ENCODE data around the gene FAM20B.

The FAM20B gene

DNA sequence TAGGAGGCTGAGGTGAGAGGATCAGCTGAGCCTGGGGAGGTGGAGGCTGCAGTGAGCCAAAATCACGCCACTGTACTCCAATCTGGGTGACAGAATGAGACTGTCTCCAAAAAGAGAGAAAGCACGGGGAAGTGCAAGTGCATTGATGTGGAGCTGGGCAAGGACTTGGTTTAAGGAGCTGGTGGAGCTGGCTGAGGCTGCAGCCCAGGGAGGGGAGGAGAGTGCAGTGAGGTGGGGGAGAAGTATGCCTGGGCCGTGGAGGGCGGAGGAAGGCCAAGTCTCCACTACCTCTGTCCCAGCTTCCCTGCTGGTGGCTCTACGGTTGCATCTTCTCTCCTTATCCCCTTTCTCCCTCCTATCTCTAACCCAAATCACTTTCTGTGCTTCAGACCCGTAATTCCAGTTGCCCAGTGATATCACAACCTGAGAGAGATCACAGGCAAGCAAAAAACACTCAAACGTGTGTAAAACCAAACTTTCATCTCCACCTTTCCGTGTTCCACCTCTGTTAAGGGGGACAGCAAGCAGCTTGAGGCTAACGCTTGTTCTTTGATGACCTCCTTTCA is 67.3 kb downstream of the FAM20B start:
- no peak for DNase-seq (ENCODE audit: low spot score)

DNA sequence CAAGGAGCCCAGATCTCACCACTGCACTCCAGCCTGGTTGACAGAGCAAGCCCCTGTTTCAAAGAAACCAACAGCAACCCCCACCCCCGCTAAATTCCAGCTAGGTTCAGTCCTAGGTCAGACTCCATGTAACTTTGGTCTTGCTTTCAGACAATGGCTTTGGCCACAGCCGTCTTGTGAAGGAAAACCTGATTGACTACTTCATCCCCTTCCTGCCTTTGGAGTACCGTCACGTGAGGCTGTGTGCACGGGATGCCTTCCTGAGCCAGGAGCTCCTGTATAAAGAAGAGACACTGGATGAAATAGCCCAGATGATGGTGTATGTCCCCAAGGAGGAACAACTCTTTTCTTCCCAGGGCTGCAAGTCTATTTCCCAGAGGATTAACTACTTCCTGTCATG is 69.1 kb downstream of the FAM20B start:
- DNase-seq (ENCODE audit: low spot score) = no peak

GRCh38 chr1:179095377-179095776 is 69.7 kb downstream of the FAM20B start:
- DNase-seq (ENCODE audit: low spot score) = no peak

DNA sequence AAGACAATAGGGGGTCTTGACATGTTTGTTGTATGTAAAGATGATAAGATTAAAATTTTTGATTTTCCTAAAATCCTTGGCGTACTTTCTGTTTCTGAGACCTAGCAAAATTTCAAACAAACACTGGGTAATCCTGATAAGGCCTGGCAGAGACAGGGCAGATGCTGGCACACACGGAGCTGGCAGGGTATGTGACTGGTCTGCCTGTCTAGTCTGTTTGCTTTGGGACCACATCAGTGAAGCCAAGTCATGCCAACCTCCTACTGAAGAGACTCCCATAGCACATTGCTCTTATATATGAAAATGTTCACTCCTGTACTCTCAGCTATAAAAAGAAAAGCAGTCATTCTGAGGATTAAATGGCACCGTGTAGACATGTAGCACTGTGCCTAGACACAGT is 70.2 kb downstream of the FAM20B start:
- DNase-seq (ENCODE audit: low spot score) = no peak

DNA sequence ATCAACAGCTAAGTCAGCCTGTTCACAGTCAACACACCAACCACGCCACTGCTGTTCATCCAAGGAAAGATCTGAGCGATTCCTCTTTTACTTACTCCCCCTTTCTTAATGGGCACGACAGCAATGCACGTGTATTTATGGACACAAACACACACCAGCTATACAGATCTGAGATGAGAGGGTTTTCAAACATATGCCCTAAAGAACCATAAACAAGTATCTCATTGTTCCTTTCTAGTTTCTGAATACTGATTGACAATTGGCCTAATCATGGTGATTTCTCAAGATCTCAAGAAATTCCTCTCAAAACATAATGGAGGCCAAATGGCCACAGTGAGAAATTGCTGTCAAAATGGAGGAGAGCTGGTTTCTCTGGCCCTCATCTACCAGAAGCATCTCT is 74.2 kb downstream of the FAM20B start:
- no peak for DNase-seq (ENCODE audit: low spot score)

DNA sequence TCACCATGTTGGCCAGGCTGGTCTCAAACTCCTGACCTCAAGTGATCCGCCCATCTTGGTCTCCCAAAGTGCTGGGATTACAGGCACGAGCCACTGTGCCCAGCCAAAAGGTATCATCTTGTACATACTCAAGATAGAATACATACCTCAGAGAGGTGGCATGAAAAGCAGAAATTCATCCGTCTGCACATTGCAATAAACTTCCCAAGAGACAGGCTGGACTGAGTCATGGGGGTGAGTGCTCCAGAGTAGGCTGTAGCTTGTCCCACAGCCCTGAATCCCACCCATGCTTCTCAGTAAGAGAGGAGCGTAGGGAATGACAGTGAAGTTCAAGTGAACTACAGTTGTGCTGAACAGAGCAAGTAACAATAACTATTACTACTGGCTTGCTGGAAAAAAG is 75.9 kb downstream of the FAM20B start:
- DNase-seq (ENCODE audit: low spot score) = no peak

GRCh38 chr1:179103999-179104398 is 78.3 kb downstream of the FAM20B start:
- DNase-seq (ENCODE audit: low spot score) = no peak

DNA sequence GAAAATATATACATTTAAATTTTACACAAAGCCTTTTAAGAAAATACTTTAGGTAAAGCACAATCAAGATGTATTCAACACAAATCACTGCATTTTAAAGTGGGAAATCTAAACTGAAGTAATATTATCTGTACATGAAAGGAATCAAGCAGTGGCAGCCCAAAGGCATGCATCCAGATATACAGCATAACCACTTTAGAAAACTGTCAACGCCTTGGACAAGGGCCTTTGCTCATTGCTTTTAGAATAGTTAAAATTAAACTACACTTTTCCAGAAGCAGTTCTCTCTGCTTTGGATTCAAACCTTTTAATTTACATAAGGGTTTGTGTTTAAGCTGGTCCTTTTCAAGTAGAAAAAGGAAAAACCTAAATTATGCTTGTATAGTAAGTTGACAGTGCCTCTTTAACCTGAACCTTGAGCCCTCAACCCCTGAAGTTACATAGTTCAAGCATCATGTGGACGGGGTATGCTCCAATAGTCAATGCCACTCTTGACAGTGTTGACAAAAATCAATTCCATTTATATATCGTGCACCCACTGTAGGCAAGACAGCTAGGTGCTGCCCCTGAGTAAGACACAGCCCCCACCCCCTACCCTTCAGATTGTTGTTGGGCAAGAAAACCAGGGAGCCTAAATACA is 79.0 kb downstream of the FAM20B start:
- DNase-seq (ENCODE audit: low spot score) = no peak

- DNase-seq (ENCODE audit: low spot score) = peak; percentile 47
These were observed 79.7 kb downstream of the FAM20B start for GRCh38 chr1:179105393-179105792.

- DNase-seq (ENCODE audit: low spot score) = no peak
These were observed 82.3 kb downstream of the FAM20B start for GRCh38 chr1:179107706-179108629.

- DNase-seq (ENCODE audit: low spot score) = no peak
These were observed 83.0 kb downstream of the FAM20B start for GRCh38 chr1:179108644-179109043.

DNA sequence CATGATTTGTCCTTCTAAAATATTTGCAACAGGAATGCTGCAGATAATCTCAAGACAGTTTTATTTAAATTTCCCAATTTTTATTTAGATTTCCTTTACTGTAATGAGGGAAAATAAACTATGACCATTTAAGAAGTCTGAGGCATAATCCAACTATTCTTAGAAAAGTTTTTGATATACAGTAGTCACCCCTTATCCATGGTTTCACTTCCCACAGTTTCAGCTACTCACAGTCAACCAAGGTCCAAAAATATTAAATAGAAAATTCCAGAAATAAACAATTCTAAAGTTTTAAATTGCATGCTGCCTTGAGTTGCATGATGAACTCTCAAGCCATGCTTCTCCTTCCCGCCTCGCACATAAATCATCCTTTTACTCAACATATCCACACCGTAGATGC is 89.5 kb downstream of the FAM20B start:
- DNase-seq (ENCODE audit: low spot score) = no peak

GRCh38 chr1:179119513-179119912 is 93.8 kb downstream of the FAM20B start:
- no peak for DNase-seq (ENCODE audit: low spot score)

DNA sequence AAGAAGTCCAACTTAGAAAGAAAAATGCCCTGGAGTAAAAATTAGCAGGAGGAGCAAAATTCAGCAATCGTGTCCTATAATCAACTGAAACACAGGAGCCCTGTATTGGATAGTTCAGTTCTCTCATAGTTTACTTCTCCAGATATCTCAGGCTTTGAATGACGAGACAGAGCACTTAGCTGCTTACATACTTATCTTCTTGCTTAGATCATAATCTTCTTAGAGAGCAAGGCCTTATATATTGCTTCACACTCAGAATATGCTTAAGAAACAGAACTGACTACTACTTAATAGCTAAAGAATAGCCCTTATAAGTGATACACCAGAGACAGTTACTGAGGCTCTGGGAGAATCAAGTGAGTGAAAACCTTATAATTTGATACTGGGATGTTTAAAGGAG is 95.0 kb downstream of the FAM20B start:
- DNase-seq (ENCODE audit: low spot score) = no peak

DNA sequence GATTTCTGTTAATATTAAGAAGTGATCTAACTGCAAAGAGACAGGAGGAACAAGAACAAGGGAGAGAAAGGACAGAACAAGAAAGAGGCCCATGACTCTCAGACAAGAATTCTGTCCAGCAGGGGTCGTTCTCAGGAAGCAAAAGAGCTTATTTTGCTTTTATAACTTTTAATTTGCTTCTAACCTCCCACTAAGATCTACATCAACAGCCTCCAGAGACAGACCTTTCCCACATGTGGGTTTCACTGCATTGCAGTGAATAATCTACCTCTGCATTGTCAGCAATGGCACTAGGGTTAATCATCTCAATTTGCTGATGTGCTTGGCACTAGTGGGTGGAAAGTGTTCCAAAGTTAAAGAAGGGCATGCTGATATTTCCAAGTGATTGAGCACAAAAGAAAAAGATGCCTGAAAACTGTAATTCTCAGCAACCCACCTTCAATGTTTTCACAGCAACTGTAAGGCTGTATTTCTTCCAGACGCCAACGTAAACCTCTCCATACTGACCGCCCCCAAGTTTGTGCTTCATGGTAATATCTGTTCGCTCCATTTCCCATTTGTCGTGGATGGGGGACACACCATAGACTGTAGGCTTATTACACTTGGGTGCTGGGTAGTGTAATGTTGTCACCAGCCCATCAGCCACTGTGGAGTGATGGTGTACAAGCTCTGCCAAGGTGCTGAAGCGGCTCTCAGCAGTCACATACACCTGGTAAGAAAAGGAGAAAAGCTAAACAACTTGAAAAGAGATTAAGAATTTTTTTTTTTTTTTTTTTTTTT is 95.7 kb downstream of the FAM20B start:
- peak; percentile 34 for DNase-seq (ENCODE audit: low spot score)

DNA sequence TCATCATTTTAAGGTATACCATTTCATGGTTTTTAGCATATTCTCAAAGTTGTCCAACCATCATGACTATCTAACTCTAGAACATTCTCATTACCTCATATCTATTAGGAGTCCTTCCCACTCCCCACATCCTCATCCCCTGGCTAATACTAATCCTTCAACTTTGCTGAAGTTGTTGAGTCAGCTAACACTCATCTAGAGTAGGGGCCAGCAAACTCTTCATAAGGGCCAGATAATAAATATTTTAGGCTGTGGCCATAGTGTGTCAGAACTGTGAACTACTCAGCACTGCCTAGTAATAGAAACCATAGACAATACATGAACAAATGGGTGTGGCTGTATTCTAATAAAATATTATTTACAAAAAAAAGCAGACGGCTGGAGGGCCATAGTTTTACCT is 99.2 kb downstream of the FAM20B start:
- no peak for DNase-seq (ENCODE audit: low spot score)
